CD4-positive, alpha-beta T cell treated with Interleukin-15 for 4 hours (primary cell): Measurements from ENCODE around the gene NRF1.
"Not testable (repeated sequence)": the region's sequence is repeated elsewhere in the genome, so short reads cannot be mapped to it uniquely, and the experiment has no call there.

Experiments
- DNase-seq: peaks from one replicate; pipeline ENCODE4 v3.0.0-alpha.2; 2020; ENCODE audit warnings: low spot score

Gene NRF1

GRCh38 chr7:129607471-129608120, 3.9 kb upstream of the NRF1 start:
- DNase-seq = peak; percentile 48

GRCh38 chr7:129609666-129610065, 1.9 kb upstream of the NRF1 start:
- DNase-seq = no peak

- no peak for DNase-seq
Measured at GRCh38 chr7:129610709-129611245, 743 bp upstream of the NRF1 start.

- DNase-seq = peak; percentile 26
Measured at GRCh38 chr7:129612112-129613015, 844 bp downstream of the NRF1 start.

- no peak for DNase-seq
Measured at GRCh38 chr7:129613016-129613337, 1.5 kb downstream of the NRF1 start.

GRCh38 chr7:129615018-129615417, 3.5 kb downstream of the NRF1 start:
- DNase-seq = peak; percentile 24

- no peak for DNase-seq
Measured at GRCh38 chr7:129616530-129616929, 5.0 kb downstream of the NRF1 start.

GRCh38 chr7:129617178-129617577, 5.7 kb downstream of the NRF1 start:
- DNase-seq = no peak

- no peak for DNase-seq
Measured at GRCh38 chr7:129617652-129618051, 6.1 kb downstream of the NRF1 start.

- DNase-seq = no peak
Measured at GRCh38 chr7:129626896-129627295, 15.4 kb downstream of the NRF1 start.

- no peak for DNase-seq
Measured at GRCh38 chr7:129630341-129630740, 18.8 kb downstream of the NRF1 start.

GRCh38 chr7:129634361-129635034, 23.0 kb downstream of the NRF1 start:
- no peak for DNase-seq

GRCh38 chr7:129635300-129636029, 23.9 kb downstream of the NRF1 start:
- DNase-seq = peak; percentile 71

GRCh38 chr7:129636030-129636550, 24.6 kb downstream of the NRF1 start:
- DNase-seq = not testable (repeated sequence)

- no peak for DNase-seq
Measured at GRCh38 chr7:129636641-129637040, 25.1 kb downstream of the NRF1 start.

GRCh38 chr7:129640400-129640799, 28.9 kb downstream of the NRF1 start:
- DNase-seq = no peak

GRCh38 chr7:129642871-129643549, 31.5 kb downstream of the NRF1 start:
- DNase-seq = no peak

GRCh38 chr7:129643550-129644170, 32.1 kb downstream of the NRF1 start:
- DNase-seq = no peak

GRCh38 chr7:129644634-129645230, 33.2 kb downstream of the NRF1 start:
- DNase-seq = no peak

- DNase-seq = no peak
Measured at GRCh38 chr7:129646369-129647021, 35.0 kb downstream of the NRF1 start.
